ENCODE data around the gene RAET1E. TPM values are rescaled to one million over a fixed set of nuclear protein-coding genes. Genes with fewer than 3 reads are reported as not detected.
A peak's percentile ranks its signal among the peaks of the same experiment; 100 is the strongest.

The RAET1E gene
- total and polyA plus RNA-seq, 7 donors, result 0.04 to 17.2 (median 3.1) TPM

DNA sequence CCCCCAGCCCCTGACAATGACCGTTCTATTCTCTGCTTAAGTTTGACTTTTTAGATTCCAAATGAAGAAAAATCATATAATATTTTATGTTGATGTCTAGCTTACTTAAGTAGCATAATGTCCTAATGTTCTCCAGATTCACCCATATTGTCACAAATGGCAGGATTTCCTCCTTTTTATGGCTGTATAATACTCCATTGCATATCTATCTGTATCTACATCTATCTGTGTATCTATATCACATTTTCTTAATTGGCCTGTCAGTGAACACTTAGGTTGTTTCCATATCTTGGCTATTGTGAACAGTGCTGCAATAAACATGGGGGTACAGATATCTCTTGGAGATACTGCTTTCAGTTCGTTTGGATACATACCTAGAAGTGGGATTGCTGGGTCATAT is 26.7 kb downstream of the RAET1E start:
- no peak for DNase-seq
- H3K27ac ChIP-seq, result no peak overlapping the region
- WGBS, 3 donors, result 84 to 93% (median 90%) methylated on average over 2 of the region's 2 CpGs
- H3K27me3 ChIP-seq (ENCODE audit: insufficient read depth in 3 of 3, low read length in 2 of 3), result no peaks in the 10 kb centered on the region
- H3K4me3 ChIP-seq, result no peak overlapping the region
- H3K36me3 ChIP-seq (ENCODE audit: insufficient read depth in 1 of 2, low read depth in 1 of 2), result no peaks in the 10 kb centered on the region
- TF ChIP-seq, protein P1, sequence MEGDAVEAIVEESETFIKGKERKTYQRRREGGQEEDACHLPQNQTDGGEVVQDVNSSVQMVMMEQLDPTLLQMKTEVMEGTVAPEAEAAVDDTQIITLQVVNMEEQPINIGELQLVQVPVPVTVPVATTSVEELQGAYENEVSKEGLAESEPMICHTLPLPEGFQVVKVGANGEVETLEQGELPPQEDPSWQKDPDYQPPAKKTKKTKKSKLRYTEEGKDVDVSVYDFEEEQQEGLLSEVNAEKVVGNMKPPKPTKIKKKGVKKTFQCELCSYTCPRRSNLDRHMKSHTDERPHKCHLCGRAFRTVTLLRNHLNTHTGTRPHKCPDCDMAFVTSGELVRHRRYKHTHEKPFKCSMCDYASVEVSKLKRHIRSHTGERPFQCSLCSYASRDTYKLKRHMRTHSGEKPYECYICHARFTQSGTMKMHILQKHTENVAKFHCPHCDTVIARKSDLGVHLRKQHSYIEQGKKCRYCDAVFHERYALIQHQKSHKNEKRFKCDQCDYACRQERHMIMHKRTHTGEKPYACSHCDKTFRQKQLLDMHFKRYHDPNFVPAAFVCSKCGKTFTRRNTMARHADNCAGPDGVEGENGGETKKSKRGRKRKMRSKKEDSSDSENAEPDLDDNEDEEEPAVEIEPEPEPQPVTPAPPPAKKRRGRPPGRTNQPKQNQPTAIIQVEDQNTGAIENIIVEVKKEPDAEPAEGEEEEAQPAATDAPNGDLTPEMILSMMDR (IDR thresholded peaks at IDR 0.05), result no peak
- peaks cover 5% of the 10 kb centered on the region for H3K9me3 ChIP-seq
- ATAC-seq, result no peak
- intact Hi-C loops (cut with DNase I), result no loop called here
- H3K4me1 ChIP-seq, result no peaks in the 10 kb centered on the region

DNA sequence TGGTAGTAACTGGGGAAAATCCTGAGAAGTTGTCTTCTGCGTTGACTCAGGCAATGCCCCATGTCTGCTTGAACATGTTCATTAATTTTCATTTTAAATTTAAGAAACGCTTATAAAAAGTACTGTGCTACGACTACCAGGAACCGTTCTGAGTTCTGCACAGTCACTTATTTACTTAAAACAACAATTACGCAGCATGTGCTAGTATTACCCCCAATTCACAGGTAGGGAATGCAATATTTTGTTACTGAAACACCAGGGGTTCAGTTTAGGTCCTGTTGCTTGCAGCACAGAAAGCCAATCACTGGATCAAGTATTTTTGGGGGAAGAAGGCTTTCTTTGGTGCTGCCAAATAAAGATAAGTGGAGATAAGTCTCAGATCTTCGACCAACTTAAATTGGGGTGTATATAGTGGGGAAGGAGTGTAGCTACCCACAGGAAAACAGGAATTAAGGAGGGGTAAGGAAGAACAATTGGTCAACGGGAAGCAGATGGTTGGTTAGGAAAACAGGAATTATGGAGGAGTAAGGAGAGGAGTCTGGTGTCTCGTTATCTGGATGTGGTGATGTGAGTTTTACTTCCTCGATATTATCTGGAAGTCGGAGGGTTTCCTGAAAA is 28.5 kb downstream of the RAET1E start:
- 76 to 85% (median 78%) methylated on average over 10 of the region's 10 CpGs for WGBS, 3 donors
- Histone ChIP-seq H3K27me3 (ENCODE audit: insufficient read depth in 3 of 3, low read length in 2 of 3) (no peaks in the 10 kb centered on the region), H3K9me3 (peaks cover 5% of the 10 kb centered on the region), H3K4me1 (no peaks in the 10 kb centered on the region), H3K4me3 (no peak overlapping the region), H3K27ac (no peak overlapping the region), H3K36me3 (ENCODE audit: insufficient read depth in 1 of 2, low read depth in 1 of 2) (no peaks in the 10 kb centered on the region)
- DNase-seq (no peak), ATAC-seq (no peak)
- TF ChIP-seq, protein P1 (IDR thresholded peaks at IDR 0.05), result no peak
- intact Hi-C loops (cut with DNase I), result loop anchor here (5.0 kb wide), 1 partner anchor 37 kb away; no protein-coding TSS in a partner anchor

- intact Hi-C loops (cut with DNase I), result loop anchor here (5.0 kb wide), 1 partner anchor 36 kb away; no protein-coding TSS in a partner anchor
- H3K9me3 ChIP-seq, result peaks cover 5% of the 10 kb centered on the region
- H3K4me3 ChIP-seq, result no peak overlapping the region
- no peak overlapping the region for H3K27ac ChIP-seq
- no peaks in the 10 kb centered on the region for H3K4me1 ChIP-seq
- no peak for ATAC-seq
- no peaks in the 10 kb centered on the region for H3K36me3 ChIP-seq (ENCODE audit: insufficient read depth in 1 of 2, low read depth in 1 of 2)
- H3K27me3 ChIP-seq (ENCODE audit: insufficient read depth in 3 of 3, low read length in 2 of 3), result no peaks in the 10 kb centered on the region
- 59 to 68% (median 64%) methylated on average over 4 of the region's 4 CpGs for WGBS, 3 donors
- TF ChIP-seq, protein P1 (IDR thresholded peaks at IDR 0.05), result no peak
- no peak for DNase-seq
Measured at GRCh38 chr6:149867876-149868640, 29.9 kb downstream of the RAET1E start.

DNA sequence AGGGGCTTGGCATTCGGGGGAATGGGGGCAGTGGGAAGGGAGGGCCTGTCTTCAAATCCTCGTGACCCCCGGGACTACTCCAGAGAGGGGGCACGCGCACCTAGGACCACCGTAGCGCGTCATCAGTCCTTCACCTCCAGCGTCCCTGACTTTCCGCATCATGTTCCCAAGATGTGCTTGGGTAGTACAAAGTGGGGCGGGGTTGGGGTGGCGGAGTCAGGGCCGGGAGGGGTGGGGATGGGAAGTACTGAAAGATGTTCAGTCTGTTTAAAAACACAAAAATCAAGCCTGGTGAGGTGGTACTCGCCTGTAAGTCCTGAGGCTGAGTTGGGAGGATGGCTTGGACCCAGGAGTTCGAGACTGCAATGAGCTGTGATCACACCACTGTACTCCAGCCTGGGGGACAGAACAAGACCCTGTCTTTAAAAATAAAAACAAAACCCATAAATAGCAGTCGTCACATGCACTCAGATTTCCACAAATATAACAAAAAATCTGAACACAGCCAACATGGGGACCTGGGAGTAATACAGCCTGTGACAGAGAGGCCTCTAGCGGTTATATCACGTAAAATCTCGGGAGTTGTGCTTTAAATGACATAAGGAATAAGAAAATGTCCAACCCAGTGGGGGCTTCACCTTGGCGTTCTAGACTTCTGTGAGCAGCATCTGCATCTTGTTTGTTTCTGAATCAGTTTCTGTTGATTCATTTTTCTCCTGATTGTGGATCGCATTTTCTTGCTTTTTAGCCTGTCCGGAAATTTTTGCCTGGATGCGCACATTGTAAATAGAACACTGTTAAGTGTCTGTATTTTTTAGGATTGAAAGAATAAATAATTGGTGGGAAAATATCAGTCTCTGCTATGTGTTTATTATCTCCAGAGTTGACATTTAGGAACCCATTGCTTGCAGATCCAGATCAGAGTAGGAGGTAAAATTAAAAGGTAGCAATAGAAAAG is 33.1 kb downstream of the RAET1E start:
- 15 to 18% (median 16%) methylated on average over 22 to 23 of the region's 23 CpGs for WGBS, 3 donors
- H3K27me3 ChIP-seq (ENCODE audit: insufficient read depth in 3 of 3, low read length in 2 of 3), result no peaks in the 10 kb centered on the region
- TF ChIP-seq, protein P1 (IDR thresholded peaks at IDR 0.05), result peak; percentile 68
- H3K27ac ChIP-seq, result peak overlapping the region; percentile 94
- ATAC-seq (peak; percentile 36 to 72 (median 48)), DNase-seq (no peak)
- peak overlapping the region; percentile 81 for H3K4me3 ChIP-seq
- peaks cover 18% of the 10 kb centered on the region for H3K4me1 ChIP-seq
- H3K9me3 ChIP-seq, result no peaks in the 10 kb centered on the region
- intact Hi-C loops (cut with DNase I), result loop anchor here (2.0 to 5.0 kb wide), 3 partner anchors 20 to 33 kb away; no protein-coding TSS in a partner anchor
- H3K36me3 ChIP-seq (ENCODE audit: insufficient read depth in 1 of 2, low read depth in 1 of 2), result no peaks in the 10 kb centered on the region
